Osteocyte (in vitro differentiated cells): ENCODE data around the gene PWWP2A. TPM values are rescaled to one million over a fixed set of nuclear protein-coding genes. Genes with fewer than 3 reads are reported as not detected.

Source experiments
- DNase-seq: peaks from one replicate; pipeline ENCODE4 v3.0.0; 2021; ENCODE audit warnings: mixed read lengths; ENCODE audit not compliant: unreplicated experiment; ENCODE audit errors: extremely low spot score
- H3K27ac Mint-ChIP-seq: one replicate; pipeline ENCODE4 v1.8.0; 2021; ENCODE audit warnings: mild to moderate bottlenecking, mixed read lengths; ENCODE audit not compliant: unreplicated experiment
- H3K27me3 Mint-ChIP-seq: one replicate; pipeline ENCODE4 v1.8.0; 2021; ENCODE audit warnings: mixed read lengths; ENCODE audit not compliant: unreplicated experiment
- H3K36me3 Mint-ChIP-seq: one replicate; pipeline ENCODE4 v1.8.0; 2021; ENCODE audit warnings: mixed read lengths; ENCODE audit not compliant: unreplicated experiment
- H3K4me1 Mint-ChIP-seq: one replicate; pipeline ENCODE4 v1.8.0; 2021; ENCODE audit warnings: mixed read lengths; ENCODE audit not compliant: unreplicated experiment
- H3K4me3 Mint-ChIP-seq: one replicate; pipeline ENCODE4 v1.8.0; 2021; ENCODE audit warnings: mild to moderate bottlenecking, moderate library complexity, mixed read lengths; ENCODE audit not compliant: unreplicated experiment
- H3K9me3 Mint-ChIP-seq: one replicate; pipeline ENCODE4 v1.8.0; 2021; ENCODE audit warnings: mixed read lengths; ENCODE audit not compliant: unreplicated experiment
- total RNA-seq: library from RNA; stranded (reverse); gene quantifications from 2 replicates; pipeline ENCODE4 v1.2.1, GENCODE V29; 2021
- TF ChIP-seq, protein P1 (sequence below): fragments of 200-600 bp; sonication (generic); IDR thresholded peaks from 2 replicates; pipeline ENCODE4 v1.5.0; 2021; ENCODE audit warnings: antibody characterized with exemption, mild to moderate bottlenecking, moderate library complexity

Gene PWWP2A
- total RNA-seq, 1 donor from 2014 or later = 22.3 TPM

GRCh38 chr5:160044967-160045366 is 74.3 kb downstream of the PWWP2A start:
- H3K27me3 Mint-ChIP-seq = no peaks in the 10 kb centered on the region
- H3K9me3 Mint-ChIP-seq = no peaks in the 10 kb centered on the region
- H3K27ac Mint-ChIP-seq = no peak overlapping the region
- peaks cover 38% of the 10 kb centered on the region for H3K36me3 Mint-ChIP-seq
- TF ChIP-seq, protein P1, sequence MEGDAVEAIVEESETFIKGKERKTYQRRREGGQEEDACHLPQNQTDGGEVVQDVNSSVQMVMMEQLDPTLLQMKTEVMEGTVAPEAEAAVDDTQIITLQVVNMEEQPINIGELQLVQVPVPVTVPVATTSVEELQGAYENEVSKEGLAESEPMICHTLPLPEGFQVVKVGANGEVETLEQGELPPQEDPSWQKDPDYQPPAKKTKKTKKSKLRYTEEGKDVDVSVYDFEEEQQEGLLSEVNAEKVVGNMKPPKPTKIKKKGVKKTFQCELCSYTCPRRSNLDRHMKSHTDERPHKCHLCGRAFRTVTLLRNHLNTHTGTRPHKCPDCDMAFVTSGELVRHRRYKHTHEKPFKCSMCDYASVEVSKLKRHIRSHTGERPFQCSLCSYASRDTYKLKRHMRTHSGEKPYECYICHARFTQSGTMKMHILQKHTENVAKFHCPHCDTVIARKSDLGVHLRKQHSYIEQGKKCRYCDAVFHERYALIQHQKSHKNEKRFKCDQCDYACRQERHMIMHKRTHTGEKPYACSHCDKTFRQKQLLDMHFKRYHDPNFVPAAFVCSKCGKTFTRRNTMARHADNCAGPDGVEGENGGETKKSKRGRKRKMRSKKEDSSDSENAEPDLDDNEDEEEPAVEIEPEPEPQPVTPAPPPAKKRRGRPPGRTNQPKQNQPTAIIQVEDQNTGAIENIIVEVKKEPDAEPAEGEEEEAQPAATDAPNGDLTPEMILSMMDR = no peak
- no peak for DNase-seq
- peaks cover 3% of the 10 kb centered on the region for H3K4me1 Mint-ChIP-seq
- no peak overlapping the region for H3K4me3 Mint-ChIP-seq

- H3K27me3 Mint-ChIP-seq = no peaks in the 10 kb centered on the region
- TF ChIP-seq, protein P1 = no peak
- H3K4me1 Mint-ChIP-seq = peaks cover 3% of the 10 kb centered on the region
- DNase-seq = no peak
- H3K9me3 Mint-ChIP-seq = no peaks in the 10 kb centered on the region
- no peak overlapping the region for H3K4me3 Mint-ChIP-seq
- H3K27ac Mint-ChIP-seq = no peak overlapping the region
- H3K36me3 Mint-ChIP-seq = peaks cover 34% of the 10 kb centered on the region
These were observed 74.9 kb downstream of the PWWP2A start for GRCh38 chr5:160044391-160044804.

- Mint-ChIP-seq H3K36me3 (peaks cover 35% of the 10 kb centered on the region), H3K27ac (no peak overlapping the region), H3K4me3 (no peak overlapping the region), H3K27me3 (no peaks in the 10 kb centered on the region), H3K4me1 (peaks cover 3% of the 10 kb centered on the region), H3K9me3 (no peaks in the 10 kb centered on the region)
- TF ChIP-seq, protein P1 = no peak
- DNase-seq = no peak
These were observed 76.6 kb downstream of the PWWP2A start for GRCh38 chr5:160042671-160043070.

Other genes with a start within 250 kb of the PWWP2A start
- 4.0 and 4.6 TPM in 2 replicates for gene ADRA1B, start 203.0 kb downstream of the PWWP2A start, total RNA-seq
- gene TTC1, start 110.3 kb downstream of the PWWP2A start, total RNA-seq = 49.4 and 49.9 TPM in 2 replicates
- gene FABP6, start 110.1 kb upstream of the PWWP2A start, total RNA-seq = not detected in 2 replicates
- gene CCNJL, start 193.1 kb upstream of the PWWP2A start, total RNA-seq = 8.2 and 8.4 TPM in 2 replicates